Measurements from ENCODE around the gene ANKRD49. TPM values are rescaled to one million over a fixed set of nuclear protein-coding genes. Genes with fewer than 3 reads are reported as not detected.

Gene ANKRD49
- total and polyA plus RNA-seq, 2 experiments from 2014 or later, result 17.9 to 31.2 TPM

- DNase-seq (ENCODE audit: low spot score), result peak; percentile 16
- Histone ChIP-seq H3K36me3 (replicated peaks; ENCODE audit: insufficient read depth, low read depth) (no peaks in the 10 kb centered on the region), H3K27me3 (peaks cover 3% of the 10 kb centered on the region), H3K9me3 (ENCODE audit: low read depth) (no peaks in the 10 kb centered on the region), H3K4me2 (peak overlapping the region; percentile 94), H3K9me2 (replicated peaks; ENCODE audit: insufficient read depth) (no peaks in the 10 kb centered on the region), H3K4me3 (no peak overlapping the region), H3K27ac (no peak overlapping the region), H3K4me1 (ENCODE audit: insufficient read depth) (no peaks in the 10 kb centered on the region), H2AFZ (no peak overlapping the region), H4K20me1 (ENCODE audit: insufficient read depth, poor library complexity, severe bottlenecking) (no peaks in the 10 kb centered on the region), H3K79me2 (no peaks in the 10 kb centered on the region)
- TF ChIP-seq EZH2phosphoT487 (IDR thresholded peaks at IDR 0.05; ENCODE audit: low read depth, severe bottlenecking, unreplicated experiment) (no peak), EZH2 (IDR thresholded peaks at IDR 0.05; ENCODE audit: borderline replicate concordance) (no peak)
- TF ChIP-seq, protein P1, sequence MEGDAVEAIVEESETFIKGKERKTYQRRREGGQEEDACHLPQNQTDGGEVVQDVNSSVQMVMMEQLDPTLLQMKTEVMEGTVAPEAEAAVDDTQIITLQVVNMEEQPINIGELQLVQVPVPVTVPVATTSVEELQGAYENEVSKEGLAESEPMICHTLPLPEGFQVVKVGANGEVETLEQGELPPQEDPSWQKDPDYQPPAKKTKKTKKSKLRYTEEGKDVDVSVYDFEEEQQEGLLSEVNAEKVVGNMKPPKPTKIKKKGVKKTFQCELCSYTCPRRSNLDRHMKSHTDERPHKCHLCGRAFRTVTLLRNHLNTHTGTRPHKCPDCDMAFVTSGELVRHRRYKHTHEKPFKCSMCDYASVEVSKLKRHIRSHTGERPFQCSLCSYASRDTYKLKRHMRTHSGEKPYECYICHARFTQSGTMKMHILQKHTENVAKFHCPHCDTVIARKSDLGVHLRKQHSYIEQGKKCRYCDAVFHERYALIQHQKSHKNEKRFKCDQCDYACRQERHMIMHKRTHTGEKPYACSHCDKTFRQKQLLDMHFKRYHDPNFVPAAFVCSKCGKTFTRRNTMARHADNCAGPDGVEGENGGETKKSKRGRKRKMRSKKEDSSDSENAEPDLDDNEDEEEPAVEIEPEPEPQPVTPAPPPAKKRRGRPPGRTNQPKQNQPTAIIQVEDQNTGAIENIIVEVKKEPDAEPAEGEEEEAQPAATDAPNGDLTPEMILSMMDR (IDR thresholded peaks at IDR 0.05; ENCODE audit: poor library complexity), result no peak
- 73% methylated on average over 2 of the region's 2 CpGs for WGBS (ENCODE audit: low lambda C conversion rate, missing lambda C conversion rate)
These were observed 19.3 kb downstream of the ANKRD49 start for GRCh38 chr11:94513091-94513490.

GRCh38 chr11:94515398-94515797 is 21.6 kb downstream of the ANKRD49 start:
- Histone ChIP-seq H3K4me1 (ENCODE audit: insufficient read depth) (no peaks in the 10 kb centered on the region), H3K9me3 (ENCODE audit: low read depth) (no peaks in the 10 kb centered on the region), H3K27me3 (peaks cover 3% of the 10 kb centered on the region), H4K20me1 (ENCODE audit: insufficient read depth, poor library complexity, severe bottlenecking) (no peaks in the 10 kb centered on the region), H3K4me3 (no peak overlapping the region), H3K36me3 (replicated peaks; ENCODE audit: insufficient read depth, low read depth) (no peaks in the 10 kb centered on the region), H3K4me2 (no peak overlapping the region), H3K79me2 (no peaks in the 10 kb centered on the region), H2AFZ (no peak overlapping the region), H3K27ac (no peak overlapping the region), H3K9me2 (replicated peaks; ENCODE audit: insufficient read depth) (no peaks in the 10 kb centered on the region)
- DNase-seq (ENCODE audit: low spot score), result no peak
- TF ChIP-seq EZH2phosphoT487 (IDR thresholded peaks at IDR 0.05; ENCODE audit: low read depth, severe bottlenecking, unreplicated experiment) (no peak), EZH2 (IDR thresholded peaks at IDR 0.05; ENCODE audit: borderline replicate concordance) (no peak)
- TF ChIP-seq, protein P1 (IDR thresholded peaks at IDR 0.05; ENCODE audit: poor library complexity), result no peak
- 85% methylated on average over 2 of the region's 2 CpGs for WGBS (ENCODE audit: low lambda C conversion rate, missing lambda C conversion rate)

DNA sequence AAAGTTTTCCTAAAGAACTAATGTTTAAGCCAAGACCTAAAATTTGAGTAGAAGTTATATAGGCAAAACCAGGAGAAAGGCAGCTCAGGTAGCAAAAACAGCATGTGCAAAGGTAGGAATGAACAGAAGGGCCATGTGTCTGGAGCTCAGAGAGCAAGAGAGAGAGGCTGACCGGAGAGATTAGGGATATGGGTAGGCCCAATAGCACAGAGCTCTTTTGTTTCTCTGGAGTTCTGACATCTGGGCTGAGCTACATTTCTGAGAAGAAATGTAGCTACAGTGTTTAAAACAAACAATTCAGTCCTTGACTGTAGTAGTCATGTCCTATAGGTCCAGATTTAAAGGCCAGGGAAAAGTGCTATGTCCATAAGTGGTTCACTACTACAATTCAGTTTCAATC is 22.9 kb downstream of the ANKRD49 start:
- Histone ChIP-seq H3K36me3 (replicated peaks; ENCODE audit: insufficient read depth, low read depth) (no peaks in the 10 kb centered on the region), H3K27me3 (peaks cover 3% of the 10 kb centered on the region), H3K4me2 (no peak overlapping the region), H3K9me2 (replicated peaks; ENCODE audit: insufficient read depth) (no peaks in the 10 kb centered on the region), H3K4me3 (no peak overlapping the region), H3K79me2 (no peaks in the 10 kb centered on the region), H3K4me1 (ENCODE audit: insufficient read depth) (no peaks in the 10 kb centered on the region), H3K9me3 (ENCODE audit: low read depth) (no peaks in the 10 kb centered on the region), H4K20me1 (ENCODE audit: insufficient read depth, poor library complexity, severe bottlenecking) (no peaks in the 10 kb centered on the region), H2AFZ (no peak overlapping the region), H3K27ac (no peak overlapping the region)
- 42% methylated on average over 1 of the region's 1 CpG for WGBS (ENCODE audit: low lambda C conversion rate, missing lambda C conversion rate)
- TF ChIP-seq EZH2 (IDR thresholded peaks at IDR 0.05; ENCODE audit: borderline replicate concordance), result no peak
- TF ChIP-seq, protein P1 (IDR thresholded peaks at IDR 0.05; ENCODE audit: poor library complexity), result no peak
- no peak for TF ChIP-seq EZH2phosphoT487 (IDR thresholded peaks at IDR 0.05; ENCODE audit: low read depth, severe bottlenecking, unreplicated experiment)
- no peak for DNase-seq (ENCODE audit: low spot score)

DNA sequence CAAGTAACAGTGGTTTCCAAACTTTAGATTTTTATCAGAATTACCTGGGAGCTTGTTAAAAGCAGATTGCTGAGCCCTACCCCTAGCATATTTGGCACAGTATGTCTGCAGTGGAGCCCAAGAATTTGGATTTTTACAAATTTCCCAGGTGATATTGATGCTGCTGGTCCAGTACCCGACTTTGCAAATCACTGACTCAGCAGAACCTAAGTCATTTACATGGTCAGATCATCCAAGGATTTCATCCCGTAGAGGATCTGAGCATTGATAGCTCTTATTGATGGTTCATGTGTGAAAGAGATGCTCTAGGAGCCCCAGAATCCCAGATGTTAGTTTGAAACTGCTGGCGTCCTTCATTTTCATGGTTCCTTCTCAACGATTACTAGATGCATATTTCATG is 24.5 kb downstream of the ANKRD49 start:
- Histone ChIP-seq H3K9me2 (replicated peaks; ENCODE audit: insufficient read depth) (no peaks in the 10 kb centered on the region), H3K4me1 (ENCODE audit: insufficient read depth) (no peaks in the 10 kb centered on the region), H3K36me3 (replicated peaks; ENCODE audit: insufficient read depth, low read depth) (no peaks in the 10 kb centered on the region), H2AFZ (no peak overlapping the region), H3K4me2 (no peak overlapping the region), H3K79me2 (no peaks in the 10 kb centered on the region), H3K27me3 (peaks cover 3% of the 10 kb centered on the region), H3K4me3 (no peak overlapping the region), H4K20me1 (ENCODE audit: insufficient read depth, poor library complexity, severe bottlenecking) (no peaks in the 10 kb centered on the region), H3K27ac (no peak overlapping the region), H3K9me3 (ENCODE audit: low read depth) (no peaks in the 10 kb centered on the region)
- WGBS (ENCODE audit: low lambda C conversion rate, missing lambda C conversion rate), result 74% methylated on average over 4 of the region's 4 CpGs
- no peak for DNase-seq (ENCODE audit: low spot score)
- TF ChIP-seq, protein P1 (IDR thresholded peaks at IDR 0.05; ENCODE audit: poor library complexity), result no peak
- TF ChIP-seq EZH2phosphoT487 (IDR thresholded peaks at IDR 0.05; ENCODE audit: low read depth, severe bottlenecking, unreplicated experiment) (no peak), EZH2 (IDR thresholded peaks at IDR 0.05; ENCODE audit: borderline replicate concordance) (no peak)
